Measurements from ENCODE around the gene HDAC11. TPM values are rescaled to one million over a fixed set of nuclear protein-coding genes. Genes with fewer than 3 reads are reported as not detected.

The HDAC11 gene
- total and polyA plus RNA-seq, 2 of the 13 experiments (the other 11 are each of a cell fraction or from before 2014, with no cell fraction given), result 13.7 to 33.1 TPM

DNA sequence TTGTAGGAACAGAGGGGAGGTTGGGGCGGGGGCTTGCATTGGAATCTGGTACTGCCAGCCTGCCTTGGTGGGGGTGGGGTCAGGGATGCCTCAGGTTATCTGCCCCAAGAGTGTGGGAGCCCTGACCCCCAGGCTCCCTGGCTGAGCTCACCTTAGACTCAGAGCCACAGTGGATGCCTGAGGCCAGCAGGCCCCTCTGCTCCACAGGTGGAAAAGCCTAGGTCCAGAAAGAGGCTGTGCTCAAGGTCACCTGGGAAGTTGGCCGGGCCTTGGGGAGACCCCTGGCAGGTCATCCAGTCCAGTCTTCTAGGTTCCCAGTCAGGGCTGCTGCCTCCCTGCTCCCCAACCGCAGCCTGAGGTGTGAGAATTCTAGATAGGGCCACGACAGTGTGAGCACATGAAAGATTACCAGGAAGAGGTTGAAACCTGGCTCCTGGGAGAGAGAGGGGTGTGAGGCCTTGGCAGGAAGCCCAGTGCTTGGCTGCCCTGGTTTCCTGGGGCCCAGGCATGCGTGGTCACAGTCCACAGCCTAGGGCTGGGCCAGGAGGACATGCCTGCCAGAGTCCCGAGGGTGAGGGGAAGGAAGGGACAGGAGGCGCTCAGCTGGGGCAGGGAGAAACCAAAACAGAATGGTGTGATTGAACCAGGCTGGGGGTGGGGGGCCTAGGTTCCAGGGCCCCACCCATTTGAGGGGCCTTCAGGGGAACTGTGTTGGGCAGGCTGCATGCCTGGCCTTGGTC is 4.9 kb downstream of the HDAC11 start (continued):
- TF ChIP-seq, protein P1, sequence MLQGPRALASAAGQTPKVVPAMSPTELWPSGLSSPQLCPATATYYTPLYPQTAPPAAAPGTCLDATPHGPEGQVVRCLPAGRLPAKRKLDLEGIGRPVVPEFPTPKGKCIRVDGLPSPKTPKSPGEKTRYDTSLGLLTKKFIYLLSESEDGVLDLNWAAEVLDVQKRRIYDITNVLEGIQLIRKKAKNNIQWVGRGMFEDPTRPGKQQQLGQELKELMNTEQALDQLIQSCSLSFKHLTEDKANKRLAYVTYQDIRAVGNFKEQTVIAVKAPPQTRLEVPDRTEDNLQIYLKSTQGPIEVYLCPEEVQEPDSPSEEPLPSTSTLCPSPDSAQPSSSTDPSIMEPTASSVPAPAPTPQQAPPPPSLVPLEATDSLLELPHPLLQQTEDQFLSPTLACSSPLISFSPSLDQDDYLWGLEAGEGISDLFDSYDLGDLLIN (CRISPR knock-in tag; IDR thresholded peaks at IDR 0.05; ENCODE audit: borderline replicate concordance), result no peak
- TF ChIP-seq BCLAF1 (IDR thresholded peaks at IDR 0.05) (no peak), ZBTB39 (CRISPR knock-in tag; IDR thresholded peaks at IDR 0.05) (no peak), ZNF225 (CRISPR knock-in tag; IDR thresholded peaks at IDR 0.05) (no peak; the same call in 1 of the 2 replicates), ZNF333 (CRISPR knock-in tag; IDR thresholded peaks at IDR 0.05; ENCODE audit: borderline replicate concordance) (no peak), ZNF614 (CRISPR knock-in tag; IDR thresholded peaks at IDR 0.05; ENCODE audit: borderline replicate concordance) (peak; percentile 80; the same call in 1 of the 2 replicates), GMEB1 (CRISPR knock-in tag; IDR thresholded peaks at IDR 0.05; ENCODE audit: borderline replicate concordance) (0 out of 2 replicates have a peak, but pooled peaks have one; percentile 6), MBD4 (IDR thresholded peaks at IDR 0.05; ENCODE audit: borderline replicate concordance, low read length) (no peak), JDP2 (CRISPR knock-in tag; IDR thresholded peaks at IDR 0.05; ENCODE audit: borderline replicate concordance) (no peak), TBX3 (IDR thresholded peaks at IDR 0.05; ENCODE audit: borderline replicate concordance) (peak; percentile 81; the same call in 1 of the 2 replicates), YY1 (IDR thresholded peaks at IDR 0.05; ENCODE audit: insufficient read depth, insufficient replicate concordance, low read depth, low read length) (no peak), NPAS2 (CRISPR knock-in tag; IDR thresholded peaks at IDR 0.05; ENCODE audit: borderline replicate concordance) (no peak), SMARCC2 (IDR thresholded peaks at IDR 0.05) (no peak)
- TF ChIP-seq, protein P2, sequence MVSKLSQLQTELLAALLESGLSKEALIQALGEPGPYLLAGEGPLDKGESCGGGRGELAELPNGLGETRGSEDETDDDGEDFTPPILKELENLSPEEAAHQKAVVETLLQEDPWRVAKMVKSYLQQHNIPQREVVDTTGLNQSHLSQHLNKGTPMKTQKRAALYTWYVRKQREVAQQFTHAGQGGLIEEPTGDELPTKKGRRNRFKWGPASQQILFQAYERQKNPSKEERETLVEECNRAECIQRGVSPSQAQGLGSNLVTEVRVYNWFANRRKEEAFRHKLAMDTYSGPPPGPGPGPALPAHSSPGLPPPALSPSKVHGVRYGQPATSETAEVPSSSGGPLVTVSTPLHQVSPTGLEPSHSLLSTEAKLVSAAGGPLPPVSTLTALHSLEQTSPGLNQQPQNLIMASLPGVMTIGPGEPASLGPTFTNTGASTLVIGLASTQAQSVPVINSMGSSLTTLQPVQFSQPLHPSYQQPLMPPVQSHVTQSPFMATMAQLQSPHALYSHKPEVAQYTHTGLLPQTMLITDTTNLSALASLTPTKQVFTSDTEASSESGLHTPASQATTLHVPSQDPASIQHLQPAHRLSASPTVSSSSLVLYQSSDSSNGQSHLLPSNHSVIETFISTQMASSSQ (IDR thresholded peaks at IDR 0.05; ENCODE audit: low read depth), result no peak
- TF ChIP-seq, protein P2 (CRISPR knock-in tag; IDR thresholded peaks at IDR 0.05; ENCODE audit: borderline replicate concordance), result no peak; the same call in 1 of the 2 replicates

Measured in HepG2 (cell line).